Fibroblast of mammary gland (primary cell): ENCODE data around the gene VPS26B.

Experiments used
- DNase-seq: peaks from one replicate; pipeline ENCODE4 v3.0.0-alpha.2; 2010; ENCODE audit warnings: low read depth
- H3K4me3 ChIP-seq: 2 replicates; pipeline ENCODE4 v1.5.1; 2011; ENCODE audit warnings: low read depth, mild to moderate bottlenecking, low read length, moderate library complexity; ENCODE audit not compliant: control insufficient read depth
- CTCF ChIP-seq: conservative IDR thresholded peaks from 2 replicates; pipeline ENCODE4 v1.5.1; 2011; ENCODE audit warnings: low read depth, low read length, inconsistent platforms; ENCODE audit not compliant: control insufficient read depth, insufficient read depth

Gene VPS26B

GRCh38 chr11:134200688-134201087 lies 23.8 kb upstream of the VPS26B start:
- no peak for TF ChIP-seq CTCF
- H3K4me3 ChIP-seq: no peak overlapping the region
- DNase-seq: no peak

- no peak for TF ChIP-seq CTCF
- H3K4me3 ChIP-seq: no peak overlapping the region
- DNase-seq: no peak
Observed at GRCh38 chr11:134202661-134203060, 21.8 kb upstream of the VPS26B start.

- DNase-seq: no peak
- TF ChIP-seq CTCF: no peak
- H3K4me3 ChIP-seq: no peak overlapping the region
Observed at GRCh38 chr11:134205729-134206128, 18.7 kb upstream of the VPS26B start.

GRCh38 chr11:134206185-134206584 lies 18.3 kb upstream of the VPS26B start:
- DNase-seq: no peak
- H3K4me3 ChIP-seq: no peak overlapping the region
- TF ChIP-seq CTCF: no peak

GRCh38 chr11:134207538-134208239 lies 16.8 kb upstream of the VPS26B start:
- H3K4me3 ChIP-seq: no peak overlapping the region
- DNase-seq: peak; percentile 24
- TF ChIP-seq CTCF: peak; percentile 46

GRCh38 chr11:134215836-134216235 lies 8.6 kb upstream of the VPS26B start:
- DNase-seq: no peak
- TF ChIP-seq CTCF: no peak
- H3K4me3 ChIP-seq: no peak overlapping the region

GRCh38 chr11:134216816-134217215 lies 7.7 kb upstream of the VPS26B start:
- DNase-seq: no peak
- H3K4me3 ChIP-seq: no peak overlapping the region
- no peak for TF ChIP-seq CTCF
